Measurements from ENCODE around the gene GNAL.

DNA sequence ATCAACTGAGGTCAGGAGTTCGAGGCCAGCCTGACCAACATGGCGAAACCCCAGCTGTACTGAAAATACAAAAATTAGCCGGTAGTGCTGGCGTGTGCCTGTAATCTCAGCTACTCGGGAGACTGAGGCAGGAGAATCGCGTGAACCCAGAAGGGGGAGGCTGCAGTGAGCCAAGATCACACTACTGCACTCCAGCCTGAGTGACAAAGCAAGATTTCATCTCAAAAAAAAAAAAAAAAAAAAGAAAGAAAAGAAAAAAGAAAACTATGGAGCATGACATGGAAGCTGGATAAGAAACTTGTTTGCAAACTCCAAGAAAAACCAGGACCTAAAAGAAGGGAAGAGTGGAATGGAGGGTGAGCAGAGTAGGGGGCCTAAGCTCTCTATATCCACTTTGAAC, 160.2 kb downstream of the GNAL start:
- TF ChIP-seq, protein P1, sequence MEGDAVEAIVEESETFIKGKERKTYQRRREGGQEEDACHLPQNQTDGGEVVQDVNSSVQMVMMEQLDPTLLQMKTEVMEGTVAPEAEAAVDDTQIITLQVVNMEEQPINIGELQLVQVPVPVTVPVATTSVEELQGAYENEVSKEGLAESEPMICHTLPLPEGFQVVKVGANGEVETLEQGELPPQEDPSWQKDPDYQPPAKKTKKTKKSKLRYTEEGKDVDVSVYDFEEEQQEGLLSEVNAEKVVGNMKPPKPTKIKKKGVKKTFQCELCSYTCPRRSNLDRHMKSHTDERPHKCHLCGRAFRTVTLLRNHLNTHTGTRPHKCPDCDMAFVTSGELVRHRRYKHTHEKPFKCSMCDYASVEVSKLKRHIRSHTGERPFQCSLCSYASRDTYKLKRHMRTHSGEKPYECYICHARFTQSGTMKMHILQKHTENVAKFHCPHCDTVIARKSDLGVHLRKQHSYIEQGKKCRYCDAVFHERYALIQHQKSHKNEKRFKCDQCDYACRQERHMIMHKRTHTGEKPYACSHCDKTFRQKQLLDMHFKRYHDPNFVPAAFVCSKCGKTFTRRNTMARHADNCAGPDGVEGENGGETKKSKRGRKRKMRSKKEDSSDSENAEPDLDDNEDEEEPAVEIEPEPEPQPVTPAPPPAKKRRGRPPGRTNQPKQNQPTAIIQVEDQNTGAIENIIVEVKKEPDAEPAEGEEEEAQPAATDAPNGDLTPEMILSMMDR (conservative IDR thresholded peaks at IDR 0.05; ENCODE audit: low read depth, low read length), result no peak
- no peak for TF ChIP-seq EZH2 (IDR thresholded peaks at IDR 0.05; ENCODE audit: low read length, unreplicated experiment)
